Measurements from ENCODE around the gene DLX2. TPM values are rescaled to one million over a fixed set of nuclear protein-coding genes. Genes with fewer than 3 reads are reported as not detected.

Gene DLX2
- total and polyA plus RNA-seq, 2 of the 13 experiments (the other 11 are each of a cell fraction or from before 2014, with no cell fraction given) = 0.07 to 0.15 TPM

GRCh38 chr2:172088245-172089004 is 14.3 kb downstream of the DLX2 start (continued):
- TF ChIP-seq BCL6 (CRISPR knock-in tag; IDR thresholded peaks at IDR 0.05) (peak; percentile 32; the same call in 1 of the 2 replicates), TFAP4 (IDR thresholded peaks at IDR 0.05; ENCODE audit: borderline replicate concordance, low read depth) (no peak), MAFG (CRISPR knock-in tag; IDR thresholded peaks at IDR 0.05) (peak; percentile 71), ZNF841 (CRISPR knock-in tag; IDR thresholded peaks at IDR 0.05; ENCODE audit: borderline replicate concordance) (no peak), TBX2 (CRISPR knock-in tag; IDR thresholded peaks at IDR 0.05; ENCODE audit: borderline replicate concordance) (0 out of 2 replicates have a peak, but pooled peaks have one; percentile 16), TIGD3 (CRISPR knock-in tag; IDR thresholded peaks at IDR 0.05; ENCODE audit: borderline replicate concordance) (no peak), ZNF317 (CRISPR knock-in tag; IDR thresholded peaks at IDR 0.05) (no peak), ZNF800 (CRISPR knock-in tag; IDR thresholded peaks at IDR 0.05) (0 out of 2 replicates have a peak, but pooled peaks have one; percentile 56)
